GM13976 (cell line): Measurements from ENCODE around the gene PLS3.
"Not testable (repeated sequence)": the region's sequence is repeated elsewhere in the genome, so short reads cannot be mapped to it uniquely, and the experiment has no call there.

Experiments used
- DNase-seq: peaks from one replicate; pipeline ENCODE4 v3.0.0; 2012; ENCODE audit warnings: low spot score
- CTCF ChIP-seq: IDR thresholded peaks from 2 replicates; pipeline ENCODE4 v1.5.1; 2012; ENCODE audit warnings: borderline replicate concordance, mild to moderate bottlenecking; ENCODE audit not compliant: insufficient read depth; ENCODE audit errors: extremely low read depth, missing control alignments, control extremely low read depth
- in situ Hi-C: fragments of 300-500 bp; cut with MboI; formaldehyde crosslinking; loops from one replicate; pipeline ENCODE4 v1.12.0; 2022; ENCODE audit warnings: low sequenced_read_pairs, mixed read lengths, inconsistent platforms; ENCODE audit not compliant: unreplicated experiment

Gene PLS3

GRCh38 chrX:115642311-115642710 lies 81.3 kb downstream of the PLS3 start:
- DNase-seq, result no peak
- in situ Hi-C loops, result loop anchor here (10.0 kb wide), 1 partner anchor 308 kb away; no protein-coding TSS in a partner anchor
- TF ChIP-seq CTCF, result no peak

- DNase-seq, result peak; percentile 40
- in situ Hi-C loops, result loop anchor here (10.0 kb wide), 1 partner anchor 308 kb away; no protein-coding TSS in a partner anchor
- TF ChIP-seq CTCF, result peak; percentile 88
These were observed 82.0 kb downstream of the PLS3 start for GRCh38 chrX:115642895-115643530.

- not testable (repeated sequence) for DNase-seq
- in situ Hi-C loops, result loop anchor here (10.0 kb wide), 1 partner anchor 310 kb away; no protein-coding TSS in a partner anchor
These were observed 83.4 kb downstream of the PLS3 start for GRCh38 chrX:115644397-115644796.

GRCh38 chrX:115649461-115650063 lies 88.6 kb downstream of the PLS3 start:
- DNase-seq, result no peak
- no peak for TF ChIP-seq CTCF
- in situ Hi-C loops, result loop anchor here (10.0 kb wide), 1 partner anchor 315 kb away; no protein-coding TSS in a partner anchor

GRCh38 chrX:115650449-115650848 lies 89.5 kb downstream of the PLS3 start:
- DNase-seq, result no peak
- TF ChIP-seq CTCF, result no peak
- in situ Hi-C loops, result no loop called here

- in situ Hi-C loops, result no loop called here
- TF ChIP-seq CTCF, result peak; percentile 69
- peak; percentile 19 for DNase-seq
These were observed 89.9 kb downstream of the PLS3 start for GRCh38 chrX:115650916-115651315.

GRCh38 chrX:115652221-115652620 lies 91.2 kb downstream of the PLS3 start:
- TF ChIP-seq CTCF, result no peak
- DNase-seq, result no peak
- in situ Hi-C loops, result no loop called here
